WTC11 (cell line): ENCODE data around the gene NPDC1. TPM values are rescaled to one million over a fixed set of nuclear protein-coding genes. Genes with fewer than 3 reads are reported as not detected.

Experiments
- ATAC-seq: fragments of 200-7000 bp; cut with Tn5 transposase; 2 replicates; pipeline ENCODE4 v1.10.0; 2021; ENCODE audit warnings: mild to moderate bottlenecking, moderate library complexity
- CTCF ChIA-PET: fragments of 300-600 bp; sonication (Branson Sonifier 250); formaldehyde crosslinking; loops from one replicate; lab custom pipeline; 2021; ENCODE audit warnings: antibody characterized with exemption; lab: Charles Lee
- POLR2A ChIA-PET: fragments of 350-600 bp; sonication (Branson Sonifier 250); formaldehyde crosslinking; loops from one replicate; lab custom pipeline; 2021; ENCODE audit warnings: antibody characterized with exemption; lab: Charles Lee
- DNase-seq: peaks from one replicate; pipeline ENCODE4 v3.0.0; 2021; ENCODE audit warnings: low spot score
- H3K27ac Mint-ChIP-seq: 2 replicates; pipeline ENCODE4 v1.8.0; 2021; ENCODE audit warnings: mixed read lengths
- H3K27me3 Mint-ChIP-seq: 2 replicates; pipeline ENCODE4 v1.8.0; 2021; ENCODE audit warnings: low read depth, mild to moderate bottlenecking, moderate library complexity, mixed read lengths
- H3K36me3 Mint-ChIP-seq: 2 replicates; pipeline ENCODE4 v1.8.0; 2021; ENCODE audit warnings: mixed read lengths
- H3K4me1 Mint-ChIP-seq: 2 replicates; pipeline ENCODE4 v1.8.0; 2022; ENCODE audit warnings: mixed read lengths
- H3K4me3 Mint-ChIP-seq: 2 replicates; pipeline ENCODE4 v1.8.0; 2021; ENCODE audit warnings: mild to moderate bottlenecking, moderate library complexity, mixed read lengths
- H3K9me3 Mint-ChIP-seq: 2 replicates; pipeline ENCODE4 v1.8.0; 2021; ENCODE audit warnings: mixed read lengths
- ELF4 ChIP-seq: sonication (generic); formaldehyde crosslinking; IDR thresholded peaks from 2 replicates; pipeline ENCODE4 v1.8.1; 2022; ENCODE audit warnings: low read depth, mild to moderate bottlenecking, moderate library complexity, missing genetic modification reagents
- ESRRA ChIP-seq: sonication (generic); formaldehyde crosslinking; IDR thresholded peaks from 2 replicates; pipeline ENCODE4 v1.8.1; 2022; ENCODE audit warnings: mild to moderate bottlenecking, missing genetic modification reagents, borderline replicate concordance
- JUN ChIP-seq: sonication (generic); formaldehyde crosslinking; IDR thresholded peaks from 2 replicates; pipeline ENCODE4 v1.8.0; 2023; ENCODE audit warnings: mild to moderate bottlenecking, missing genetic modification reagents
- KAT7 ChIP-seq: sonication (generic); formaldehyde crosslinking; IDR thresholded peaks from 2 replicates; pipeline ENCODE4 v1.8.1; 2023; ENCODE audit warnings: missing genetic modification reagents, mild to moderate bottlenecking, borderline replicate concordance
- NR1H2 ChIP-seq: sonication (generic); formaldehyde crosslinking; IDR thresholded peaks from 2 replicates; pipeline ENCODE4 v1.9.0; 2021; ENCODE audit warnings: mild to moderate bottlenecking, moderate library complexity, missing genetic modification reagents
- NR2C2 ChIP-seq: sonication (generic); formaldehyde crosslinking; IDR thresholded peaks from 2 replicates; pipeline ENCODE4 v1.8.0; 2022; ENCODE audit warnings: mild to moderate bottlenecking, missing genetic modification reagents
- TCF7 ChIP-seq: sonication (generic); formaldehyde crosslinking; IDR thresholded peaks from 2 replicates; pipeline ENCODE4 v1.8.0; 2022; ENCODE audit warnings: mild to moderate bottlenecking, low read depth, missing genetic modification reagents, moderate library complexity
- TEAD4 ChIP-seq: sonication (generic); formaldehyde crosslinking; IDR thresholded peaks from 2 replicates; pipeline ENCODE4 v1.8.0; 2022; ENCODE audit warnings: mild to moderate bottlenecking, missing genetic modification reagents
- ZNF121 ChIP-seq: sonication (generic); formaldehyde crosslinking; IDR thresholded peaks from 2 replicates; pipeline ENCODE4 v1.8.0; 2023; ENCODE audit warnings: missing genetic modification reagents
- ZNF219 ChIP-seq: sonication (generic); formaldehyde crosslinking; IDR thresholded peaks from 2 replicates; pipeline ENCODE4 v1.8.0; 2023; ENCODE audit warnings: missing genetic modification reagents, mild to moderate bottlenecking, borderline replicate concordance
- ZNF263 ChIP-seq: sonication (generic); formaldehyde crosslinking; IDR thresholded peaks from 2 replicates; pipeline ENCODE4 v1.8.1; 2022; ENCODE audit warnings: low read depth, mild to moderate bottlenecking, moderate library complexity, missing genetic modification reagents
- ZNF416 ChIP-seq: fragments of 250-450 bp; sonication (Bioruptor Pico); IDR thresholded peaks from 2 replicates; pipeline ENCODE4 v1.9.0; 2021; ENCODE audit warnings: mild to moderate bottlenecking, inconsistent platforms
- total RNA-seq: library from RNA; stranded (reverse); gene quantifications from 3 replicates; pipeline ENCODE4 v1.2.3, GENCODE V29; 2021
- TF ChIP-seq, protein P1 (sequence below): sonication (generic); formaldehyde crosslinking; IDR thresholded peaks from 2 replicates; pipeline ENCODE4 v1.8.1; 2022; ENCODE audit warnings: missing genetic modification reagents, borderline replicate concordance
- TF ChIP-seq, protein P2 (sequence below): sonication (generic); formaldehyde crosslinking; IDR thresholded peaks from 2 replicates; pipeline ENCODE4 v1.8.0; 2022; ENCODE audit warnings: mild to moderate bottlenecking, missing genetic modification reagents
- TF ChIP-seq, protein P3 (sequence below): sonication (generic); formaldehyde crosslinking; IDR thresholded peaks from 2 replicates; pipeline ENCODE4 v1.8.0; 2022; ENCODE audit warnings: mild to moderate bottlenecking, missing genetic modification reagents
- TF ChIP-seq, protein P4 (sequence below): sonication (generic); formaldehyde crosslinking; IDR thresholded peaks from 2 replicates; pipeline ENCODE4 v1.8.0; 2023; ENCODE audit warnings: mild to moderate bottlenecking, missing genetic modification reagents
- TF ChIP-seq, protein P5 (sequence below): fragments of 200-600 bp; IDR thresholded peaks from 2 replicates; pipeline ENCODE4 v1.8.0; 2022; ENCODE audit warnings: antibody characterized with exemption
- TF ChIP-seq, protein P6 (sequence below): fragments of 250-450 bp; sonication (Bioruptor Pico); IDR thresholded peaks from 2 replicates; pipeline ENCODE4 v1.9.0; 2021; ENCODE audit warnings: mild to moderate bottlenecking, borderline replicate concordance

The NPDC1 gene
- total RNA-seq, 1 experiment from 2014 or later: 64.3 TPM

DNA sequence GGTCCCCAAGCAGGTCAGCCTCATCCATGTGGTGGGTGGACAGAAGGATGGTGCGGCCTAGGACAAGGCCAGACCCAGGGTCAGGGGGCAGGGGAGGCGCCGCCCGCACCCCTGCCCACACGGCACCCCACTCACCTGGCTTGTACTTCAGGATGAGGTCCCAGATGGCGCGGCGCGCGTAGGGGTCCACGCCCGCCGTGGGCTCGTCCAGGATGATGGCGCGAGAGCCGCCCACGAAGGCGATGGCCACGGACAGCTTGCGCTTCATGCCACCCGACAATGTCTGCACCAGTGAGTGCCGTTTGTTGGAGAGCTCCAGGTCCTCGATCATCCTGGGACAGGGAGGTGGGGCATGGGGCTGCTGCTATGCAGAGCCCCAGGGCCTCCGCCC, 30.4 kb downstream of the NPDC1 start (continued):
- TF ChIP-seq NR1H2 (CRISPR knock-in tag): no peak
- TF ChIP-seq, protein P1, sequence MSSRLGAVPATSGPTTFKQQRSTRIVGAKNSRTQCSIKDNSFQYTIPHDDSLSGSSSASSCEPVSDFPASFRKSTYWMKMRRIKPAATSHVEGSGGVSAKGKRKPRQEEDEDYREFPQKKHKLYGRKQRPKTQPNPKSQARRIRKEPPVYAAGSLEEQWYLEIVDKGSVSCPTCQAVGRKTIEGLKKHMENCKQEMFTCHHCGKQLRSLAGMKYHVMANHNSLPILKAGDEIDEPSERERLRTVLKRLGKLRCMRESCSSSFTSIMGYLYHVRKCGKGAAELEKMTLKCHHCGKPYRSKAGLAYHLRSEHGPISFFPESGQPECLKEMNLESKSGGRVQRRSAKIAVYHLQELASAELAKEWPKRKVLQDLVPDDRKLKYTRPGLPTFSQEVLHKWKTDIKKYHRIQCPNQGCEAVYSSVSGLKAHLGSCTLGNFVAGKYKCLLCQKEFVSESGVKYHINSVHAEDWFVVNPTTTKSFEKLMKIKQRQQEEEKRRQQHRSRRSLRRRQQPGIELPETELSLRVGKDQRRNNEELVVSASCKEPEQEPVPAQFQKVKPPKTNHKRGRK (CRISPR knock-in tag): no peak
- no peak for TF ChIP-seq ZNF121 (CRISPR knock-in tag)
- no peak for TF ChIP-seq TCF7 (CRISPR knock-in tag)
- TF ChIP-seq, protein P2, sequence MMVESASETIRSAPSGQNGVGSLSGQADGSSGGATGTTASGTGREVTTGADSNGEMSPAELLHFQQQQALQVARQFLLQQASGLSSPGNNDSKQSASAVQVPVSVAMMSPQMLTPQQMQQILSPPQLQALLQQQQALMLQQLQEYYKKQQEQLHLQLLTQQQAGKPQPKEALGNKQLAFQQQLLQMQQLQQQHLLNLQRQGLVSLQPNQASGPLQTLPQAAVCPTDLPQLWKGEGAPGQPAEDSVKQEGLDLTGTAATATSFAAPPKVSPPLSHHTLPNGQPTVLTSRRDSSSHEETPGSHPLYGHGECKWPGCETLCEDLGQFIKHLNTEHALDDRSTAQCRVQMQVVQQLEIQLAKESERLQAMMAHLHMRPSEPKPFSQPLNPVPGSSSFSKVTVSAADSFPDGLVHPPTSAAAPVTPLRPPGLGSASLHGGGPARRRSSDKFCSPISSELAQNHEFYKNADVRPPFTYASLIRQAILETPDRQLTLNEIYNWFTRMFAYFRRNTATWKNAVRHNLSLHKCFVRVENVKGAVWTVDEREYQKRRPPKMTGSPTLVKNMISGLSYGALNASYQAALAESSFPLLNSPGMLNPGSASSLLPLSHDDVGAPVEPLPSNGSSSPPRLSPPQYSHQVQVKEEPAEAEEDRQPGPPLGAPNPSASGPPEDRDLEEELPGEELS (CRISPR knock-in tag): no peak
- no peak for TF ChIP-seq KAT7 (CRISPR knock-in tag)
- TF ChIP-seq ZNF219: no peak
- no peak for TF ChIP-seq ESRRA (CRISPR knock-in tag)
- TF ChIP-seq, protein P3, sequence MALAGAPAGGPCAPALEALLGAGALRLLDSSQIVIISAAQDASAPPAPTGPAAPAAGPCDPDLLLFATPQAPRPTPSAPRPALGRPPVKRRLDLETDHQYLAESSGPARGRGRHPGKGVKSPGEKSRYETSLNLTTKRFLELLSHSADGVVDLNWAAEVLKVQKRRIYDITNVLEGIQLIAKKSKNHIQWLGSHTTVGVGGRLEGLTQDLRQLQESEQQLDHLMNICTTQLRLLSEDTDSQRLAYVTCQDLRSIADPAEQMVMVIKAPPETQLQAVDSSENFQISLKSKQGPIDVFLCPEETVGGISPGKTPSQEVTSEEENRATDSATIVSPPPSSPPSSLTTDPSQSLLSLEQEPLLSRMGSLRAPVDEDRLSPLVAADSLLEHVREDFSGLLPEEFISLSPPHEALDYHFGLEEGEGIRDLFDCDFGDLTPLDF (CRISPR knock-in tag): no peak
- no peak for TF ChIP-seq NR2C2 (CRISPR knock-in tag)

DNA sequence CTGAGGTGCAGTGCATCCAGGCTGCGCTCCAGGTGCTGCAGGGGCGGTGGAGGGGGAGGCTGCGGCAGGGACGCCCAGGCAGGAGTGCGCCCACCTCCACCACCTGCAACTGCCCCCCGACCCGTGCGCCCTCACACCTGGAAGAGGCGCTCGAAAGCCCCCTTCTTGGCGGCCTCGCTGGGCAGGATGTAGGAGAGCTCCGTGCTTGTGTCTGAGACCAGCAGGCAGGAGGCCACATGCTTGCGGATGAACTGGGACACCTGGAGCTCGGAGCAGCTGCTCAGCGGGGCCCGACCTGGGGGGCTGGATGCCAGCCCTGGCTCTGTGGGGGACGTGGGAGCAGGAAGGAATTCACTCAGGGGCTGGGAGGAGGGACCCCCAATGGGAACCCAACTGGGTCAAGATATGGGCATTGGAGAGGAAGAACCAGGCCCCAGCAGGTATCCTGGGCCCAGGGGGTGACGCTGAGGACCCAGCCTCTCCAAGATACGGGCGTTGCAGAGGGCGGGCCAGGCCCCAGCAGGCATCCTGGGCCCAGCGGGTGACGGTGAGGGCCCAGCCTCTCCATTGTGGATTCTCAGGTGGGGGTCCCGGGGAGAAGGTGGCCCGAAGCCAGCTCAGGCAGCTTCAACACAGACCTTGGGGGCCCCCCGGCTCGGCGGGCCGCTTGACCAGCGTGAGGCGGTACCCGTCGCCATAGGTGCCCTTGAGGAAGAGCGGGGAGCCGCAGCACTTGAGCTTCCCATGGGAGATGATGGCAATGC, 31.0 kb downstream of the NPDC1 start:
- H3K27me3 Mint-ChIP-seq: no peaks in the 10 kb centered on the region
- no peak for TF ChIP-seq ELF4 (CRISPR knock-in tag)
- TF ChIP-seq TEAD4 (CRISPR knock-in tag): no peak
- TF ChIP-seq, all 79 proteins: peak for 0
- ChIA-PET POLR2A (no interaction called here), CTCF (interaction anchor here (0.6 to 3.3 kb wide), 3 partner anchors 11 to 20 kb away, joined by 3 to 14 read pairs (median 6); no protein-coding TSS in a partner anchor)
- H3K36me3 Mint-ChIP-seq: peaks cover 9% of the 10 kb centered on the region
- H3K4me3 Mint-ChIP-seq: no peak overlapping the region
- no peak overlapping the region for H3K27ac Mint-ChIP-seq
- no peaks in the 10 kb centered on the region for H3K4me1 Mint-ChIP-seq
- no peaks in the 10 kb centered on the region for H3K9me3 Mint-ChIP-seq
- no peak for DNase-seq
- no peak for ATAC-seq

DNA sequence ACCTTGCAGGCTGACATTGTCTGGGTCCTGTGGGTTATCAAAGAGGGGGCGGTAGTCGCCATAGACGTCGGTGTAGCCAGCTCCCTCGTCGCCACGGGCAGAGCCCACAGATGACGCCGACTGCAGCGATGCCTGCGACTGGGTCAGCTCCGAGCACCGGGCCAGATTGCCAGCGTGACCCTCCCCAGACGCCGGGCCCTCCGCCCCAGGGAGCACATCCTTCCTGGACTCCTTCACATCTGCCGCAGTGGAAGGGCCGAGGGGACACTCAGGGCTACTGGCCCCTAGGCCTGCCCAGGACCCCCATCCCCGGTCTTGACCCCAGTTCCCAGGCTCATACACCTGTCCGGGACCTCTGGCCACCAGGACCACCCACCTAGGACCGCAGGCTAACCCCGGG, 31.8 kb downstream of the NPDC1 start:
- Mint-ChIP-seq H3K27me3 (no peaks in the 10 kb centered on the region), H3K4me1 (no peaks in the 10 kb centered on the region), H3K4me3 (no peak overlapping the region), H3K27ac (no peak overlapping the region), H3K36me3 (peaks cover 9% of the 10 kb centered on the region), H3K9me3 (no peaks in the 10 kb centered on the region)
- ChIA-PET POLR2A (no interaction called here), CTCF (interaction anchor here (0.6 to 3.3 kb wide), 3 partner anchors 10 to 50 kb away, joined by 3 to 14 read pairs (median 3); no protein-coding TSS in a partner anchor)
- ATAC-seq (no peak), DNase-seq (no peak)
- TF ChIP-seq, protein P4, sequence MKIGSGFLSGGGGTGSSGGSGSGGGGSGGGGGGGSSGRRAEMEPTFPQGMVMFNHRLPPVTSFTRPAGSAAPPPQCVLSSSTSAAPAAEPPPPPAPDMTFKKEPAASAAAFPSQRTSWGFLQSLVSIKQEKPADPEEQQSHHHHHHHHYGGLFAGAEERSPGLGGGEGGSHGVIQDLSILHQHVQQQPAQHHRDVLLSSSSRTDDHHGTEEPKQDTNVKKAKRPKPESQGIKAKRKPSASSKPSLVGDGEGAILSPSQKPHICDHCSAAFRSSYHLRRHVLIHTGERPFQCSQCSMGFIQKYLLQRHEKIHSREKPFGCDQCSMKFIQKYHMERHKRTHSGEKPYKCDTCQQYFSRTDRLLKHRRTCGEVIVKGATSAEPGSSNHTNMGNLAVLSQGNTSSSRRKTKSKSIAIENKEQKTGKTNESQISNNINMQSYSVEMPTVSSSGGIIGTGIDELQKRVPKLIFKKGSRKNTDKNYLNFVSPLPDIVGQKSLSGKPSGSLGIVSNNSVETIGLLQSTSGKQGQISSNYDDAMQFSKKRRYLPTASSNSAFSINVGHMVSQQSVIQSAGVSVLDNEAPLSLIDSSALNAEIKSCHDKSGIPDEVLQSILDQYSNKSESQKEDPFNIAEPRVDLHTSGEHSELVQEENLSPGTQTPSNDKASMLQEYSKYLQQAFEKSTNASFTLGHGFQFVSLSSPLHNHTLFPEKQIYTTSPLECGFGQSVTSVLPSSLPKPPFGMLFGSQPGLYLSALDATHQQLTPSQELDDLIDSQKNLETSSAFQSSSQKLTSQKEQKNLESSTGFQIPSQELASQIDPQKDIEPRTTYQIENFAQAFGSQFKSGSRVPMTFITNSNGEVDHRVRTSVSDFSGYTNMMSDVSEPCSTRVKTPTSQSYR: no peak
- TF ChIP-seq NR2C2 (CRISPR knock-in tag) (no peak), ZNF416 (CRISPR knock-in tag) (no peak), JUN (no peak), ZNF263 (CRISPR knock-in tag) (no peak)
- TF ChIP-seq, protein P5, sequence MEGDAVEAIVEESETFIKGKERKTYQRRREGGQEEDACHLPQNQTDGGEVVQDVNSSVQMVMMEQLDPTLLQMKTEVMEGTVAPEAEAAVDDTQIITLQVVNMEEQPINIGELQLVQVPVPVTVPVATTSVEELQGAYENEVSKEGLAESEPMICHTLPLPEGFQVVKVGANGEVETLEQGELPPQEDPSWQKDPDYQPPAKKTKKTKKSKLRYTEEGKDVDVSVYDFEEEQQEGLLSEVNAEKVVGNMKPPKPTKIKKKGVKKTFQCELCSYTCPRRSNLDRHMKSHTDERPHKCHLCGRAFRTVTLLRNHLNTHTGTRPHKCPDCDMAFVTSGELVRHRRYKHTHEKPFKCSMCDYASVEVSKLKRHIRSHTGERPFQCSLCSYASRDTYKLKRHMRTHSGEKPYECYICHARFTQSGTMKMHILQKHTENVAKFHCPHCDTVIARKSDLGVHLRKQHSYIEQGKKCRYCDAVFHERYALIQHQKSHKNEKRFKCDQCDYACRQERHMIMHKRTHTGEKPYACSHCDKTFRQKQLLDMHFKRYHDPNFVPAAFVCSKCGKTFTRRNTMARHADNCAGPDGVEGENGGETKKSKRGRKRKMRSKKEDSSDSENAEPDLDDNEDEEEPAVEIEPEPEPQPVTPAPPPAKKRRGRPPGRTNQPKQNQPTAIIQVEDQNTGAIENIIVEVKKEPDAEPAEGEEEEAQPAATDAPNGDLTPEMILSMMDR: no peak
- TF ChIP-seq, protein P6, sequence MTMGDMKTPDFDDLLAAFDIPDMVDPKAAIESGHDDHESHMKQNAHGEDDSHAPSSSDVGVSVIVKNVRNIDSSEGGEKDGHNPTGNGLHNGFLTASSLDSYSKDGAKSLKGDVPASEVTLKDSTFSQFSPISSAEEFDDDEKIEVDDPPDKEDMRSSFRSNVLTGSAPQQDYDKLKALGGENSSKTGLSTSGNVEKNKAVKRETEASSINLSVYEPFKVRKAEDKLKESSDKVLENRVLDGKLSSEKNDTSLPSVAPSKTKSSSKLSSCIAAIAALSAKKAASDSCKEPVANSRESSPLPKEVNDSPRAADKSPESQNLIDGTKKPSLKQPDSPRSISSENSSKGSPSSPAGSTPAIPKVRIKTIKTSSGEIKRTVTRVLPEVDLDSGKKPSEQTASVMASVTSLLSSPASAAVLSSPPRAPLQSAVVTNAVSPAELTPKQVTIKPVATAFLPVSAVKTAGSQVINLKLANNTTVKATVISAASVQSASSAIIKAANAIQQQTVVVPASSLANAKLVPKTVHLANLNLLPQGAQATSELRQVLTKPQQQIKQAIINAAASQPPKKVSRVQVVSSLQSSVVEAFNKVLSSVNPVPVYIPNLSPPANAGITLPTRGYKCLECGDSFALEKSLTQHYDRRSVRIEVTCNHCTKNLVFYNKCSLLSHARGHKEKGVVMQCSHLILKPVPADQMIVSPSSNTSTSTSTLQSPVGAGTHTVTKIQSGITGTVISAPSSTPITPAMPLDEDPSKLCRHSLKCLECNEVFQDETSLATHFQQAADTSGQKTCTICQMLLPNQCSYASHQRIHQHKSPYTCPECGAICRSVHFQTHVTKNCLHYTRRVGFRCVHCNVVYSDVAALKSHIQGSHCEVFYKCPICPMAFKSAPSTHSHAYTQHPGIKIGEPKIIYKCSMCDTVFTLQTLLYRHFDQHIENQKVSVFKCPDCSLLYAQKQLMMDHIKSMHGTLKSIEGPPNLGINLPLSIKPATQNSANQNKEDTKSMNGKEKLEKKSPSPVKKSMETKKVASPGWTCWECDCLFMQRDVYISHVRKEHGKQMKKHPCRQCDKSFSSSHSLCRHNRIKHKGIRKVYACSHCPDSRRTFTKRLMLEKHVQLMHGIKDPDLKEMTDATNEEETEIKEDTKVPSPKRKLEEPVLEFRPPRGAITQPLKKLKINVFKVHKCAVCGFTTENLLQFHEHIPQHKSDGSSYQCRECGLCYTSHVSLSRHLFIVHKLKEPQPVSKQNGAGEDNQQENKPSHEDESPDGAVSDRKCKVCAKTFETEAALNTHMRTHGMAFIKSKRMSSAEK: no peak
